ENCODE measurements around the gene SORBS2. TPM values are rescaled to one million over a fixed set of nuclear protein-coding genes. Genes with fewer than 3 reads are reported as not detected.

Gene SORBS2
- polyA plus RNA-seq, 2 of the 4 experiments (the other 2 are of a cell fraction), result 0.23 to 0.90 TPM

DNA sequence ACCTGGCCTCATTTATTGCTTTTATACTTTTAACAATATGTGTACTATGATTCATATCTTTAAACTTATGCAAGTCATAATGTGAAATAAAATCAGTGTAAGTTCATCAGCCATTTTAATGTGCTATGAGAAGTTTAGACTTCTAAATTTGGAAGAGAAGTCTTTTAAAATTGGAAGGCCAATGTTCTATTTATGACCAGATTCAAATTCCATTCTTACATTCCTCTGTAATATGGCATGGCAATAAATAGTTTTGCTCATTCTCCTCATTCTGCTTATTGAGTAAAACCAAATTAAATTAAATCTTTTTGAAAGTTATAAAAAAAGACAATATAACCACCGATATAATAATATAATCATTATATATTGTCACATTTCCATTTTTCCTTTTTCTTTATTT, 126.2 kb downstream of the SORBS2 start:
- DNase-seq (ENCODE audit: low read depth in 1 of 2, low spot score in 1 of 2), result no peak
- TF ChIP-seq, protein P1, sequence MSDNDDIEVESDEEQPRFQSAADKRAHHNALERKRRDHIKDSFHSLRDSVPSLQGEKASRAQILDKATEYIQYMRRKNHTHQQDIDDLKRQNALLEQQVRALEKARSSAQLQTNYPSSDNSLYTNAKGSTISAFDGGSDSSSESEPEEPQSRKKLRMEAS (IDR thresholded peaks at IDR 0.05), result no peak
- TF ChIP-seq CHD2 (IDR thresholded peaks at IDR 0.05; ENCODE audit: low read length, partially characterized antibody), result no peak
- no peak for TF ChIP-seq JUNB (IDR thresholded peaks at IDR 0.05)
- no peaks in the 10 kb centered on the region for H3K9me3 ChIP-seq
- H3K4me3 ChIP-seq, result no peak overlapping the region
- 72% methylated on average over 1 of the region's 1 CpG for WGBS (ENCODE audit: missing lambda C conversion rate)
- no peak for ATAC-seq
- ChIA-PET POLR2A (no interaction called here), CTCF (no interaction called here)
- no peak overlapping the region for H3K4me2 ChIP-seq
- FAIRE-seq, result no peak
- no peak overlapping the region for H3K27ac ChIP-seq
- no peaks in the 10 kb centered on the region for H3K4me1 ChIP-seq

DNA sequence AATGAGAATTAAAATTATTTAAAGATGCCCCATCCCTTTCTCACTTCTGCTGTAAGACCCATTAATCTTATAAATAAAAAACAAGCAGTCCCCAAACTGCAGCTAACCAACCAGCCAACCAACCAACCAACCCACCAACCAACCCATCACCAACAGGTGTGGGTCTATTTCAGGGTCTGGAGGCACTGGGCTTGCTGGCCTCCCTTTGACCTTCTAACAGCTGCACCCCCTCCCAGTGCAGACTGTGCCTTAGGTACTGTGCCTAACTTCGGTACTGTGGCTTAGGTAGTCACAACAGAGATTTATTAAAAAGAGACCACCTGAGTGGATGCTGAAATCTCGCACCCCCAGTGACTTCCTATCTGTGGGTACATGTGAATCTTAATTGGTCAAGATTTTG, 128.1 kb downstream of the SORBS2 start:
- DNase-seq (ENCODE audit: low read depth in 1 of 2, low spot score in 1 of 2), result no peak
- no peak overlapping the region for H3K4me3 ChIP-seq
- no peaks in the 10 kb centered on the region for H3K9me3 ChIP-seq
- TF ChIP-seq CHD4 (IDR thresholded peaks at IDR 0.05; ENCODE audit: borderline replicate concordance) (no peak), CBX2 (IDR thresholded peaks at IDR 0.05; ENCODE audit: borderline replicate concordance, low read depth) (no peak), NFE2L2 (conservative IDR thresholded peaks at IDR 0.05; ENCODE audit: low read length) (no peak), ZC3H11A (IDR thresholded peaks at IDR 0.05) (no peak)
- TF ChIP-seq, protein P2, sequence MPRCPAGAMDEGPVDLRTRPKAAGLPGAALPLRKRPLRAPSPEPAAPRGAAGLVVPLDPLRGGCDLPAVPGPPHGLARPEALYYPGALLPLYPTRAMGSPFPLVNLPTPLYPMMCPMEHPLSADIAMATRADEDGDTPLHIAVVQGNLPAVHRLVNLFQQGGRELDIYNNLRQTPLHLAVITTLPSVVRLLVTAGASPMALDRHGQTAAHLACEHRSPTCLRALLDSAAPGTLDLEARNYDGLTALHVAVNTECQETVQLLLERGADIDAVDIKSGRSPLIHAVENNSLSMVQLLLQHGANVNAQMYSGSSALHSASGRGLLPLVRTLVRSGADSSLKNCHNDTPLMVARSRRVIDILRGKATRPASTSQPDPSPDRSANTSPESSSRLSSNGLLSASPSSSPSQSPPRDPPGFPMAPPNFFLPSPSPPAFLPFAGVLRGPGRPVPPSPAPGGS (IDR thresholded peaks at IDR 0.05), result no peak
- 63% methylated on average over 2 of the region's 2 CpGs for WGBS (ENCODE audit: missing lambda C conversion rate)
- no peak overlapping the region for H3K4me2 ChIP-seq
- H3K27ac ChIP-seq, result no peak overlapping the region
- H3K4me1 ChIP-seq, result no peaks in the 10 kb centered on the region
- FAIRE-seq, result no peak
- no peak for ATAC-seq
- ChIA-PET POLR2A (no interaction called here), CTCF (no interaction called here)

DNA sequence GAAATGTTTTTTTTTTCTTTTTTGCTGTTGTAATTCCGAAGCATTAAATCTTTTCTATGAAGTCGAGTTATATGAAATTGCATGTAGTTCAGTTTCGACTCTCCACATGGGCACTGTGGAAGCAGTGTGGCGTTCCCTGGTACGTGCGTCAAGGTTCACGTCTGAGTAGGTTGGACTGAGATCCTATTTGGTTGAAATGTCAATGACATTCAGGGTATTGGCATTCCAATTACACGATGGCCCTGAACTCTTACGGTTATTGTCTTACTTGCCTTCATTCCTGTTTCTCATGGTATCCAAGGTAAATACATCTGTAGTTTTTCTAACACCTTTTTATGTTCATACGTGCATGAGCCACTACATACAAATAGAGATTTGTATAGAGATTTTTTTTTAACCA, 128.8 kb downstream of the SORBS2 start:
- H3K4me3 ChIP-seq, result no peak overlapping the region
- FAIRE-seq (no peak), ATAC-seq (no peak), DNase-seq (ENCODE audit: low read depth in 1 of 2, low spot score in 1 of 2) (no peak)
- TF ChIP-seq CHD4 (IDR thresholded peaks at IDR 0.05; ENCODE audit: borderline replicate concordance) (no peak), MAFK (IDR thresholded peaks at IDR 0.05; ENCODE audit: partially characterized antibody) (no peak), GATA3 (IDR thresholded peaks at IDR 0.05; ENCODE audit: borderline replicate concordance) (no peak), CBX2 (IDR thresholded peaks at IDR 0.05; ENCODE audit: borderline replicate concordance, low read depth) (no peak), JUNB (IDR thresholded peaks at IDR 0.05) (no peak), CEBPB (IDR thresholded peaks at IDR 0.05) (no peak), RARB (CRISPR knock-in tag; IDR thresholded peaks at IDR 0.05) (no peak)
- WGBS (ENCODE audit: missing lambda C conversion rate), result 82% methylated on average over 10 of the region's 10 CpGs
- H3K9me3 ChIP-seq, result no peaks in the 10 kb centered on the region
- no peaks in the 10 kb centered on the region for H3K4me1 ChIP-seq
- CTCF ChIA-PET, result interaction anchor here (0.7 kb wide), 1 partner anchor 338 kb away, joined by 3 read pairs; no protein-coding TSS in a partner anchor
- H3K27ac ChIP-seq, result no peak overlapping the region
- POLR2A ChIA-PET, result no interaction called here
- no peak overlapping the region for H3K4me2 ChIP-seq

DNA sequence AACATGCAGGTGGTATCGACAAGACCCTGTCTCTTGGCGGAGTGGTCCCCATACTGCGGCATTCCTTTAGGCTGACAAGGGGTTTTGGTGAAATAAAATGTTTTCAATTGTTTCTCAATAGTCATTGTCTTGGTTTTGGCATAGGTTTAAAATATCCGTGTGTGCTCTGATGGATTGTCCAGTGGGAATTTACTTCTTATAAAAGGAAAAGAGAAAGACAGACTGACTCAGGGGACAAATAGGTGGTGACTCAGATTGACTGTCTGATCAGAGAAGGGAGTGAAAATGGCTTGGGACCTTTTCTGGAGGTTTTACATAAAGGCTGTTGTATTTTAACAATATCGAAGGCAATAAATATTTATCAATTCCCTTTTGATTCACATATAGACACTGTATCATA, 129.8 kb downstream of the SORBS2 start:
- 0 out of 3 replicates have a peak overlapping the region, but pooled peaks have one; percentile 23 for H3K4me2 ChIP-seq
- CTCF ChIA-PET, result no interaction called here
- no peak overlapping the region for H3K27ac ChIP-seq
- no peaks in the 10 kb centered on the region for H3K9me3 ChIP-seq
- no peaks in the 10 kb centered on the region for H3K4me1 ChIP-seq
- WGBS (ENCODE audit: missing lambda C conversion rate), result 49% methylated on average over 5 of the region's 5 CpGs
- H3K4me3 ChIP-seq, result no peak overlapping the region
- no peak for FAIRE-seq
- peak; percentile 5 to 12 for DNase-seq (ENCODE audit: low read depth in 1 of 2, low spot score in 1 of 2)
- TF ChIP-seq RCOR1 (IDR thresholded peaks at IDR 0.05; ENCODE audit: low read depth, low read length) (no peak), FOSL2 (IDR thresholded peaks at IDR 0.05) (no peak), FOSL2 (CRISPR knock-in tag; IDR thresholded peaks at IDR 0.05) (peak; percentile 28; the same call in 1 of the 2 replicates)
- ATAC-seq, result peak in 1 of 2 experiments; percentile 45; a peak in 1 of 6 replicates
- POLR2A ChIA-PET, result no interaction called here

GRCh38 chr4:185681604-185682003, 130.4 kb downstream of the SORBS2 start:
- ATAC-seq (no peak), DNase-seq (ENCODE audit: low read depth in 1 of 2, low spot score in 1 of 2) (no peak), FAIRE-seq (no peak)
- no peaks in the 10 kb centered on the region for H3K9me3 ChIP-seq
- ChIA-PET POLR2A (no interaction called here), CTCF (no interaction called here)
- no peaks in the 10 kb centered on the region for H3K4me1 ChIP-seq
- H3K4me2 ChIP-seq, result no peak overlapping the region
- WGBS (ENCODE audit: missing lambda C conversion rate), result 84% methylated on average over 6 of the region's 6 CpGs
- H3K27ac ChIP-seq, result no peak overlapping the region
- TF ChIP-seq EHF (CRISPR knock-in tag; IDR thresholded peaks at IDR 0.05), result no peak
- TF ChIP-seq PBX3 (IDR thresholded peaks at IDR 0.05), result no peak
- no peak for TF ChIP-seq POLR2A (IDR thresholded peaks at IDR 0.05; ENCODE audit: low read length)
- no peak for TF ChIP-seq CBX2 (IDR thresholded peaks at IDR 0.05; ENCODE audit: borderline replicate concordance, low read depth)
- TF ChIP-seq, protein P3, sequence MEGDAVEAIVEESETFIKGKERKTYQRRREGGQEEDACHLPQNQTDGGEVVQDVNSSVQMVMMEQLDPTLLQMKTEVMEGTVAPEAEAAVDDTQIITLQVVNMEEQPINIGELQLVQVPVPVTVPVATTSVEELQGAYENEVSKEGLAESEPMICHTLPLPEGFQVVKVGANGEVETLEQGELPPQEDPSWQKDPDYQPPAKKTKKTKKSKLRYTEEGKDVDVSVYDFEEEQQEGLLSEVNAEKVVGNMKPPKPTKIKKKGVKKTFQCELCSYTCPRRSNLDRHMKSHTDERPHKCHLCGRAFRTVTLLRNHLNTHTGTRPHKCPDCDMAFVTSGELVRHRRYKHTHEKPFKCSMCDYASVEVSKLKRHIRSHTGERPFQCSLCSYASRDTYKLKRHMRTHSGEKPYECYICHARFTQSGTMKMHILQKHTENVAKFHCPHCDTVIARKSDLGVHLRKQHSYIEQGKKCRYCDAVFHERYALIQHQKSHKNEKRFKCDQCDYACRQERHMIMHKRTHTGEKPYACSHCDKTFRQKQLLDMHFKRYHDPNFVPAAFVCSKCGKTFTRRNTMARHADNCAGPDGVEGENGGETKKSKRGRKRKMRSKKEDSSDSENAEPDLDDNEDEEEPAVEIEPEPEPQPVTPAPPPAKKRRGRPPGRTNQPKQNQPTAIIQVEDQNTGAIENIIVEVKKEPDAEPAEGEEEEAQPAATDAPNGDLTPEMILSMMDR (IDR thresholded peaks at IDR 0.05), result no peak
- no peak overlapping the region for H3K4me3 ChIP-seq
